ENCODE results near the gene PRKX.
"Not testable (repeated sequence)": the region's sequence is repeated elsewhere in the genome, so short reads cannot be mapped to it uniquely, and the experiment has no call there.

The PRKX gene

GRCh38 chrX:3560010-3560409, 153.4 kb downstream of the PRKX start:
- DNase-seq, result not testable (repeated sequence)
